ENCODE data around the gene CRYL1.

DNA sequence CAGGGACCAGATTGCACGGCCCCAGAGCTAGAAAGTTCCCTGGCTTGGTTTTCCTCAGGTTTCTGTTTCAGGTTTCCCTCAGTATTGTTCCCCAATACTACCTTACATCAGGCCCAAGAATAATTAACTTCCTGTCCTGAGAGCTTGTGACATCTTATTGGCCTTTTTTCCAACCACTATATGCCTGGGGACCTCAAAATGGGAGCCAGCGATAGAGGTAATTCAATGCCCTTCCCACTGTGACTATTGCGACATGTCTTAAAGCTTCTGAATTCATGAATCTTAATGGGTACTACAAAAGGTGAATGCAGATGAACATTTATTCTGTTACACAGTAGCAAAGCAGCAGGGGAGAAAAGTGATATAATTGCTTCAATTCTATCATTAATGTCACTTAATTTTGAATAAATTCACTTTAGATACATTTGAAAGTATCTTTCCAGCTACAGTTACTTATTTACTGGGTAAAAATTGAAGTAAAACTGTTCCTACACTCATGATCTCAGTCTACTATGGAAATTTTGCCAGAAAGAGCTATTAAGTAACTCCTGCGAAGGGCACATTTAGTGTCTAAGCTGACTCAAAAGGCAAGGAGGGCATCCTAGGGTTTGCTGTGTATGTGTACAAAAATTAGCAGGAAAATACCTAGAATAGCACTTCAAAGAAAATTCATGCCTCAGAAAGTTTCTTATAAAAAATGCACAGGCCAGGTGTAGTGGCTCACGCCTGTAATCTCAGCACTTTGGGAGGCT is 4.1 kb downstream of the CRYL1 start:
- TF ChIP-seq EZH2 (IDR thresholded peaks at IDR 0.05) = no peak
- no peak for TF ChIP-seq CTCF (IDR thresholded peaks at IDR 0.05)
- no peak for TF ChIP-seq EZH2phosphoT487 (IDR thresholded peaks at IDR 0.05)

All from neural progenitor cell (in vitro differentiated cells).